Parathyroid adenoma (tissue), 2 donors: ENCODE data around the gene DUSP18.
"Not testable (repeated sequence)": the region's sequence is repeated elsewhere in the genome, so short reads cannot be mapped to it uniquely, and the experiment has no call there.

Experiments used
- H2AFZ ChIP-seq: fragments of 300-600 bp; sonication (generic); one replicate; pipeline ENCODE4 v1.7.0; 2017; ENCODE audit warnings: antibody characterized with exemption, mild to moderate bottlenecking
- H3K27ac ChIP-seq: fragments of 300-600 bp; sonication (generic); one replicate; pipeline ENCODE4 v1.7.0; 2017
- H3K27me3 ChIP-seq: fragments of 300-600 bp; sonication (generic); one replicate; pipeline ENCODE4 v1.7.0; 2017; ENCODE audit warnings: low read length; ENCODE audit not compliant: control insufficient read depth, insufficient read depth
- H3K36me3 ChIP-seq: fragments of 300-600 bp; sonication (generic); one replicate; pipeline ENCODE4 v1.7.0; 2017; ENCODE audit warnings: low read length; ENCODE audit not compliant: control insufficient read depth, insufficient read depth
- H3K4me1 ChIP-seq: fragments of 300-600 bp; sonication (generic); one replicate; pipeline ENCODE4 v1.7.0; 2017; ENCODE audit warnings: control low read depth
- H3K4me2 ChIP-seq: fragments of 300-600 bp; sonication (generic); one replicate; pipeline ENCODE4 v1.7.0; 2017; ENCODE audit warnings: low read length
- H3K4me3 ChIP-seq: fragments of 300-600 bp; sonication (generic); one replicate; pipeline ENCODE4 v1.7.0; 2017; ENCODE audit warnings: low read depth, low read length
- H3K79me2 ChIP-seq: fragments of 300-600 bp; sonication (generic); one replicate; pipeline ENCODE4 v1.7.0; 2017; ENCODE audit warnings: control low read depth
- H3K9ac ChIP-seq: fragments of 300-600 bp; sonication (generic); one replicate; pipeline ENCODE4 v1.7.0; 2017; ENCODE audit warnings: mild to moderate bottlenecking
- H3K9me3 ChIP-seq: fragments of 300-600 bp; sonication (generic); one replicate; pipeline ENCODE4 v1.7.0; 2017; ENCODE audit warnings: low read length; ENCODE audit not compliant: control insufficient read depth
- CTCF ChIP-seq: fragments of 300-600 bp; sonication (generic); IDR thresholded peaks from one replicate; pipeline ENCODE4 v1.7.0; 2017; ENCODE audit warnings: antibody characterized with exemption, mild to moderate bottlenecking
- donor health status: primary hyperparathyroidism.

Gene DUSP18

GRCh38 chr22:30667494-30668385 lies at the start of gene DUSP18:
Gene DUSP18, minus strand, starts transcription at chr22:30667875. Its CDS starts 3,872 bp downstream, at chr22:30664003.
- Histone ChIP-seq H3K27ac (peak within 1 kb of the TSS; percentile 39), H3K27me3 (no peaks in the 10 kb centered on the region), H3K79me2 (no peaks in the 10 kb centered on the region), H3K9me3 (no peaks in the 10 kb centered on the region), H3K4me3 (peak within 1 kb of the TSS; percentile 75), H2AFZ (peak within 1 kb of the TSS; percentile 95), H3K36me3 (no peaks in the 10 kb centered on the region), H3K4me1 (peaks cover 2% of the 10 kb centered on the region), H3K9ac (no peak within 1 kb of the TSS), H3K4me2 (peak within 1 kb of the TSS; percentile 76)
- peak; percentile 29 for TF ChIP-seq CTCF

- Histone ChIP-seq H3K4me3 (no peak overlapping the region), H3K79me2 (no peaks in the 10 kb centered on the region), H3K36me3 (no peaks in the 10 kb centered on the region), H3K27me3 (no peaks in the 10 kb centered on the region), H3K9ac (no peak overlapping the region), H3K27ac (no peak overlapping the region), H3K9me3 (no peaks in the 10 kb centered on the region), H3K4me1 (no peaks in the 10 kb centered on the region), H2AFZ (no peak overlapping the region), H3K4me2 (no peak overlapping the region)
- TF ChIP-seq CTCF: no peak
Observed at GRCh38 chr22:30714062-30714461, 46.4 kb upstream of the DUSP18 start.

GRCh38 chr22:30712094-30712493 lies 44.4 kb upstream of the DUSP18 start:
- Histone ChIP-seq H3K4me1 (no peaks in the 10 kb centered on the region), H3K9ac (no peak overlapping the region), H2AFZ (no peak overlapping the region), H3K4me2 (no peak overlapping the region), H3K9me3 (no peaks in the 10 kb centered on the region), H3K79me2 (no peaks in the 10 kb centered on the region), H3K4me3 (no peak overlapping the region), H3K27me3 (no peaks in the 10 kb centered on the region), H3K27ac (no peak overlapping the region), H3K36me3 (no peaks in the 10 kb centered on the region)
- no peak for TF ChIP-seq CTCF

- not testable (repeated sequence) for H3K4me3 ChIP-seq, H3K4me2 ChIP-seq, H3K27me3 ChIP-seq, H3K27ac ChIP-seq, H2AFZ ChIP-seq, H3K4me1 ChIP-seq, H3K79me2 ChIP-seq, H3K36me3 ChIP-seq, H3K9ac ChIP-seq, H3K9me3 ChIP-seq
Observed at GRCh38 chr22:30709980-30710379, 42.3 kb upstream of the DUSP18 start.

GRCh38 chr22:30705710-30706651 lies 38.3 kb upstream of the DUSP18 start:
- no peak overlapping the region for H3K9ac ChIP-seq
- H2AFZ ChIP-seq: no peak overlapping the region
- H3K9me3 ChIP-seq: no peaks in the 10 kb centered on the region
- TF ChIP-seq CTCF: no peak
- H3K4me1 ChIP-seq: no peaks in the 10 kb centered on the region
- no peaks in the 10 kb centered on the region for H3K27me3 ChIP-seq
- no peaks in the 10 kb centered on the region for H3K36me3 ChIP-seq
- no peaks in the 10 kb centered on the region for H3K79me2 ChIP-seq
- no peak overlapping the region for H3K4me3 ChIP-seq
- H3K4me2 ChIP-seq: no peak overlapping the region
- H3K27ac ChIP-seq: no peak overlapping the region
